ENCODE results near the gene RPL37A. TPM values are rescaled to one million over a fixed set of nuclear protein-coding genes. Genes with fewer than 3 reads are reported as not detected.

The RPL37A gene
- total and polyA plus RNA-seq, 9 of the 15 experiments (the other 6 are each of a cell fraction or from before 2014, with no cell fraction given), result 1,938 to 3,349 (median 2,436) TPM

DNA sequence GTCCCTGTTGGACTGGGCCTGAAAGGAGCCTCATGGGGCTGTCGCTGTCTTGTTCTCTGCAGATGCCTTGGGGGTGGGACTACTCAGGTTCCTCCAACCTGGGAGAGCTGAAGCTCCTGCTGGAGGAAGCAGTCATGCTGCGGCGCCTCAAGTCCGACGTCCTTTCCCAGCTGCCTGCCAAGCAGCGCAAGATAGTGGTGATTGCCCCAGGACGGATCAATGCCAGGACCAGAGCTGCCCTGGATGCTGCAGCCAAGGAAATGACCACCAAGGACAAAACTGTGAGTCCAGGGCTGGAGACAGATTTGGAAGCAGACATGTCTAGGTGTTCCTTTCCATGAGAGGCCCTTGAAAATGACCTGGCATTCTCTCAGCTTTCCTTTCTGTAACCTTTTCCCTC, 47.9 kb upstream of the RPL37A start:
- FAIRE-seq, result no peak
- WGBS (ENCODE audit: insufficient coverage, low coverage, missing lambda C conversion rate), result 90% methylated on average over 5 of the region's 7 CpGs
- Histone ChIP-seq H2AFZ (ENCODE audit: low read depth, low read length) (no peak overlapping the region), H3K79me2 (ENCODE audit: control insufficient read depth, insufficient read depth, low read length) (no peaks in the 10 kb centered on the region), H3K9me1 (ENCODE audit: control insufficient read depth, insufficient read depth, low read length) (no peaks in the 10 kb centered on the region), H3K4me1 (replicated peaks in 1 of 2; ENCODE audit: control insufficient read depth in 2 of 2, insufficient read depth in 2 of 2, low read length in 2 of 2) (no peaks in the 10 kb centered on the region), H4K20me1 (replicated peaks; ENCODE audit: control insufficient read depth, insufficient read depth, low read length) (no peaks in the 10 kb centered on the region), H3K4me3 (no peak overlapping the region), H3K9ac (ENCODE audit: insufficient read depth in 1 of 2, low read depth in 2 of 2, low read length in 2 of 2) (0 out of 4 replicates have a peak overlapping the region, but pooled peaks of 1 of the 2 experiments have one; percentile 71), H3K9me3 (replicated peaks; ENCODE audit: control insufficient read depth, insufficient read depth, low read depth, low read length) (no peaks in the 10 kb centered on the region; the same call in 1 of the 2 replicates), H3K27me3 (ENCODE audit: control insufficient read depth in 2 of 2, insufficient read depth in 2 of 2, low read length in 2 of 2) (no peaks in the 10 kb centered on the region), H3K27ac (ENCODE audit: extremely low read depth, low read depth, low read length) (no peak overlapping the region), H3K4me2 (ENCODE audit: insufficient read depth, low read length) (no peak overlapping the region), H3K36me3 (ENCODE audit: control insufficient read depth, insufficient read depth, low read length) (peaks cover 80% of the 10 kb centered on the region)
- no TSS peak for BruUV-seq (replicated peaks)
- POLR2A ChIA-PET, result no interaction called here
- in situ Hi-C loops (cut with MboI) (no loop called here), intact Hi-C loops (cut with micrococcal nuclease) (no loop called here)
- no peak for ATAC-seq
- CTCF ChIA-PET (ENCODE audit: low intra/inter-chr PET ratio), result no interaction called here
- DNase-seq (ENCODE audit: extremely low read depth in 1 of 4, low spot score in 3 of 4), result no peak
- TF ChIP-seq, protein P1, sequence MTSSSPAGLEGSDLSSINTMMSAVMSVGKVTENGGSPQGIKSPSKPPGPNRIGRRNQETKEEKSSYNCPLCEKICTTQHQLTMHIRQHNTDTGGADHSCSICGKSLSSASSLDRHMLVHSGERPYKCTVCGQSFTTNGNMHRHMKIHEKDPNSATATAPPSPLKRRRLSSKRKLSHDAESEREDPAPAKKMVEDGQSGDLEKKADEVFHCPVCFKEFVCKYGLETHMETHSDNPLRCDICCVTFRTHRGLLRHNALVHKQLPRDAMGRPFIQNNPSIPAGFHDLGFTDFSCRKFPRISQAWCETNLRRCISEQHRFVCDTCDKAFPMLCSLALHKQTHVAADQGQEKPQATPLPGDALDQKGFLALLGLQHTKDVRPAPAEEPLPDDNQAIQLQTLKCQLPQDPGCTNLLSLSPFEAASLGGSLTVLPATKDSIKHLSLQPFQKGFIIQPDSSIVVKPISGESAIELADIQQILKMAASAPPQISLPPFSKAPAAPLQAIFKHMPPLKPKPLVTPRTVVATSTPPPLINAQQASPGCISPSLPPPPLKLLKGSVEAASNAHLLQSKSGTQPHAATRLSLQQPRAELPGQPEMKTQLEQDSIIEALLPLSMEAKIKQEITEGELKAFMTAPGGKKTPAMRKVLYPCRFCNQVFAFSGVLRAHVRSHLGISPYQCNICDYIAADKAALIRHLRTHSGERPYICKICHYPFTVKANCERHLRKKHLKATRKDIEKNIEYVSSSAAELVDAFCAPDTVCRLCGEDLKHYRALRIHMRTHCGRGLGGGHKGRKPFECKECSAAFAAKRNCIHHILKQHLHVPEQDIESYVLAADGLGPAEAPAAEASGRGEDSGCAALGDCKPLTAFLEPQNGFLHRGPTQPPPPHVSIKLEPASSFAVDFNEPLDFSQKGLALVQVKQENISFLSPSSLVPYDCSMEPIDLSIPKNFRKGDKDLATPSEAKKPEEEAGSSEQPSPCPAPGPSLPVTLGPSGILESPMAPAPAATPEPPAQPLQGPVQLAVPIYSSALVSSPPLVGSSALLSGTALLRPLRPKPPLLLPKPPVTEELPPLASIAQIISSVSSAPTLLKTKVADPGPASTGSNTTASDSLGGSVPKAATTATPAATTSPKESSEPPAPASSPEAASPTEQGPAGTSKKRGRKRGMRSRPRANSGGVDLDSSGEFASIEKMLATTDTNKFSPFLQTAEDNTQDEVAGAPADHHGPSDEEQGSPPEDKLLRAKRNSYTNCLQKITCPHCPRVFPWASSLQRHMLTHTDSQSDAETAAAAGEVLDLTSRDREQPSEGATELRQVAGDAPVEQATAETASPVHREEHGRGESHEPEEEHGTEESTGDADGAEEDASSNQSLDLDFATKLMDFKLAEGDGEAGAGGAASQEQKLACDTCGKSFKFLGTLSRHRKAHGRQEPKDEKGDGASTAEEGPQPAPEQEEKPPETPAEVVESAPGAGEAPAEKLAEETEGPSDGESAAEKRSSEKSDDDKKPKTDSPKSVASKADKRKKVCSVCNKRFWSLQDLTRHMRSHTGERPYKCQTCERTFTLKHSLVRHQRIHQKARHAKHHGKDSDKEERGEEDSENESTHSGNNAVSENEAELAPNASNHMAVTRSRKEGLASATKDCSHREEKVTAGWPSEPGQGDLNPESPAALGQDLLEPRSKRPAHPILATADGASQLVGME (CRISPR knock-in tag; IDR thresholded peaks at IDR 0.05), result no peak
- TF ChIP-seq SMARCA4 (IDR thresholded peaks at IDR 0.05), result no peak
- TF ChIP-seq ZNF124 (CRISPR knock-in tag; IDR thresholded peaks at IDR 0.05), result no peak
- TF ChIP-seq BMI1 (IDR thresholded peaks at IDR 0.05; ENCODE audit: low read length), result no peak
- TF ChIP-seq TSC22D4 (tag; IDR thresholded peaks at IDR 0.05), result no peak
- TF ChIP-seq SMAD4 (CRISPR knock-in tag; conservative IDR thresholded peaks at IDR 0.05), result no peak
- TF ChIP-seq ZNF444 (CRISPR knock-in tag; IDR thresholded peaks at IDR 0.05), result no peak
- TF ChIP-seq MXI1 (IDR thresholded peaks at IDR 0.05; ENCODE audit: low read depth, low read length), result no peak
- no peak for TF ChIP-seq ZNF121 (CRISPR knock-in tag; conservative IDR thresholded peaks at IDR 0.05)
- no peak for TF ChIP-seq ZNF41 (CRISPR knock-in tag; conservative IDR thresholded peaks at IDR 0.05)
- no peak for TF ChIP-seq ZNF239 (CRISPR knock-in tag; IDR thresholded peaks at IDR 0.05)
- TF ChIP-seq KAT7 (CRISPR knock-in tag; IDR thresholded peaks at IDR 0.05; ENCODE audit: borderline replicate concordance), result no peak
